HG02588 (cell line): ENCODE measurements around the gene TOPBP1.
"Not testable (repeated sequence)": the region's sequence is repeated elsewhere in the genome, so short reads cannot be mapped to it uniquely, and the experiment has no call there.

ENCODE experiments used
- ATAC-seq: cut with Tn5 transposase; IDR thresholded peaks from one replicate; pipeline ENCODE4 v1.9.1; 2021; ENCODE audit warnings: mild to moderate bottlenecking, moderate library complexity; ENCODE audit not compliant: unreplicated experiment

TOPBP1 gene

DNA sequence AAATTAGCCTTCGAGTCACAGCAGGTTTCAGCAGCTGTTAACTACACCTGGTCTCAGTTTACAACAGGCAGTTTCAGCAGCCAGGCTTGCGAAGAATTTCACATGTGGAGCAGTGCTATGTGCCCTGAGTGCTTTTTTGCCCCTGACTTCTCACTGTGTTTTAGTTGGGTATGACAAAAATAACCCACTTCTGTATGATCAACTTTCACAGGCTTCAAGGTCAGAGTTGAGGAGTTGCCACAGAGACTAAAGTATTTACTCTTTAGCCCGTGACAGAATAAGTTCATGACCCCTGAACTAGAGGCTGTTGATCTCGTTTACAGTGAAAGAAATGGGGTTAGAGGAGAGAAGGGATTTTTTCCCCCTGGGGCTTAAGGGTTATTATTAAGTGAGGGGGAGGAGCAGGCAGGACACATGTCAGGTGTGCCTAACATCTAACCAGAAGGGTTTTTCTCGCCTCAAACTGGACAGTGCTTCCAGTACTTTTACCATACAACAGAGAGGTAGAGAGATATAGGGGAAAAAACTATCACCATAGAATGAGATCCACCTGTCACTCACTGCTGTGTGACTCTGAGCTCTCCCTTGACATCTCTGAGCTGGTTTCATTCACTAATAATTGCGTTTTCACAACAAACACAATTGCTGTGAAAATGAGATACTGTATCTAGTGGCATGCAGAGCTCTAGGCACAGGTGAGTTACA is 14.0 kb upstream of the TOPBP1 start:
- ATAC-seq: no peak

DNA sequence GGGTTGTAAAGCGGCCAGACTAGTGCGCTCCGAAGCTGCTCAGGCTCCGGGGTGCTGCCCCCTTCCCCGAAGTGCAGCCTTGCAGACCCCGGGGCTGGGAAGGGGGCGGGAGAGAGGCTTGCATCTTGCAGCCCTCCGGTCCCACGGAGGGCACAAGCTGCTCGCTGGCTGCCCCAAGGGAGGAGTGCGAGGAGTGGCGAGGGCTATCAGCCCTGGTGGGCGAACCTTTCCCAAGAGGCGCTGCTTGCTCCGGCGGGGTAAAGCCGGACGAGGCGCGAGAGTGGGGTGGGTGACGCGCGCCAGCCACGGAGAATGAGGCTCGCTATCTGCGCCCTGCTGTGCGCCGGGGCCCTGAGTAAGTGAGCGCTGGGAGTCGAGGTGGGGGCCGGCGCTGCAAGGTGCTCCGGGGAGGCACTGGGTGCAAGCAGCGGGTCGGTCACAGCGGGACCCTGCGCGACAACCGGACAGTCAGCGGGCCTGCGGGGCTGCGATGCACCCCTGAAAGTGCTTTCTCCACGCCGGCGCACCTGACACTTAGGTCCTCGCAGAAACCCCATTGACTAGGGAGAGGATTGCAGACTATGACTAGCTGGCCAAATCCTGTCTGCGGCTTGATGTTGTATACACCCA is 12.7 kb upstream of the TOPBP1 start:
- ATAC-seq: no peak

DNA sequence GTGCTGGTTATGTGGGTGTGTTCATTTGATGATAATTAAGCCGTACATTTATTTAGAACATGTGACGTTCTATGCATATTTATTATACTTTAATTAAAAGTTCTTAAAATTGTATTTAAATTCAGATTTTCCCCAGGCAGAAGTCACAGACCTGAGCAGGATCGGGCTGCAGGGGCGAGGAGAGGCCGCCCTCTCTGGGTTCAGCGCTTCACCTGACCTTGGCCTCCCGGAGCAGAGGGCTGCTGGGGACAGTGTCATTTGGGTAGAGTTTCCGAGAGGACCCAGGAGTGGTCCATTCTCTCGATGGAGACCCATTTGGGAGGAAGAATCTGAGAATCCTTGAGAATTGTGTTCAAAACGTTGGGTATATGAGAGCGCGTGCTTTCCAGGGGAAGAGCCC is 12.0 kb upstream of the TOPBP1 start:
- ATAC-seq: no peak

DNA sequence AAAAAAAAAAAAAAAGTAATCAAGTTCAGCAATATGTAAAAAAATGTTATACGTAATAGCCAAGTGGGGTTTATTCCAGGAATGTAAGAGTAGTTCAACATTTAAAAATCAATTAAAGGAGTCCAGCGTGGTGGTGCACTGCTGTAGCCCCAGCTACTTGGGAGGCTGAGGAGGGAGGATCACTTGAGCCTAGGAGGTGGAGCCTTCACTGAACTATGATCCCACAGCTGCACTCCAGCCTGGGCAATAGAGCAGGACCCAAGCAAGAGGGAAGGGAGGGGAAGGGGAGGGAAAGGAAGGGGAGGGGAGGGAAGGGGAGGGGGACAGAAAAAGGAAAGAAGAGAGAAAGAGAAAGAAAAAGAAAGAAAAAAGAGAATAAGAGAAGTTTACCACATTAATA is 10.7 kb upstream of the TOPBP1 start:
- ATAC-seq: no peak

DNA sequence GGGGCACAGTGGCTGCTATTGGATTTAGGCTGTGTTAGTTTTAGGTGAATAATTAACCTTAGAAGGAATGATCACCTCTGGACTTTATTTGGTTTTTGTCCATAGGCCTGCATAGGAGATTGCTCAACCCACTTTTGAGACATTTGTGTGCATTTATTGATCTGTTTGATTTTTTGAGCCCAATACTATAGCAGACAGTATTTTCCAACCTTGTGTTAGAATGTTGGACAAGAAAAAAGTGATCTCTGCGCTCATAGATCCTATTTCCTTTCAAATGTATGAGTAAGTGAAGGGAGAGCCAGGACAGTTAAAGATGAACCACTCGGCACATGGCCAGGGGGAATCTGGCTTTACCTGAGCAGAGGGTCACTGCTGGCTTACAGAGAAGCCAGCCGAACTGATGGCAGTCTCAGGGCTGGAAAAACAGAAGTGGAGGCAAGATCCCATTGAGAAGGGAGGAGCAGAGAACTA is 8.8 kb upstream of the TOPBP1 start:
- no peak for ATAC-seq

DNA sequence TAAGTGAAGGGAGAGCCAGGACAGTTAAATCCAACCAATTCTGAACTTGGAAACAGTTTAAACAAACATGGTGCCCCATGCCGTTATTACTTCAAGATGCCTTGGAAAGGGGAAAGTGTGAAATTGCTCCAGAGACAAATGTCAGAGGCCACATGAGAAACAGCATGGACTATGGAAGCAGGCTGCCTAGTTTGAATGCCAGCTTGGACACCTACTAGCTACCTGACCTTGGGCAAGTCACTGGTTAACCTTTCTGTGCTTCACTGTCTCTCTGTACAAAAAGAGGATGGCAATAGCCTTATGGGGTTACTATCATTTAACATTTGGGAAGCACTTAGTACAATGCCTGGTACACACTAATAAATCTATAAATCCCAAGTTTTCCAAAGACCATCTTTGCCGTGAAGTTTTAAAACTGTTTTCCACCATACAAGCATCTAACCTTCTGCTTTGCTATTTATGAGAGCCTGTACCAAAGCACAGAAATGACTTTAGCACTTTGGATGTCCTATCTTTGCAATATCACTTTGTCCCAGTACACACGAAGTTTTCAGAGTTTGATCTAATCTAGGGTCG is 8.3 kb upstream of the TOPBP1 start:
- ATAC-seq: no peak

DNA sequence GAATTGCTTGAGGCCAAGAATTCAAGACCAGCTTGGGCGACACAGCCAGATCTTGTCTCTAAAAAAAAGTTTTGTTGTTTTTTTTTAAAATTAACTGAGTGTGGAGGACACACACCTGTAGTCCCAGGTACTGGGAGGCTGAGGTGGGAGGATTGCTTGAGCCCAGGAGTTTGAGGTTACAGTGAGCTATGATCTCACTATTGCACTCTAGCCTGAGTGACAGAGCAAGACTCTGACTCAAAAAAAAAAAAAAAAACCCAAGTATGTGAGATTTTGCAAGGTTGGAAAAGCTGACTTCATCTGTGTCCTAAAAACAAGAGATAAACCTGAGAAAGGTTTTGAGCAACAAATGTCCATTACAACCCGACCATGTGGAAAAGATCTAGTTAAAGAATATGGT is 5.4 kb upstream of the TOPBP1 start:
- ATAC-seq: no peak

DNA sequence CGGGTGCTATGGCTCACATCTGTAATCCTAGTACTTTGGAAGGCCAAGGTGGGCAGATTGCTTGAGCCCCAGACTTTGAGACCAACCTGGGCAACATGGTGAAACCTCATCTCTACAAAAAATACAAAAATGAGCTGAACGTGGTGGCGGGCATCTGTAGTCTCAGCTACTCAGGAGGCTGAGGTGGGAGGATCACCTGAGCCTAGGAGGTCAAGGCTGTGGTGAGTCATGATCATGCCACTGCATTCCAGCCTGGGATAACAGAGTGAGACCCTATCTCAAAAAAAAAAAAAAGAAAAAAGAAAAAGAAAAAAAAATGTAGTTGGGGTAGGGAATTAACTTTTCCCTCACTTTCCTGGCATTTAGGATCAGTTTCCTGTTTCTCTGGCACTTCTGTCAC is 3.4 kb upstream of the TOPBP1 start:
- ATAC-seq: not testable (repeated sequence)

DNA sequence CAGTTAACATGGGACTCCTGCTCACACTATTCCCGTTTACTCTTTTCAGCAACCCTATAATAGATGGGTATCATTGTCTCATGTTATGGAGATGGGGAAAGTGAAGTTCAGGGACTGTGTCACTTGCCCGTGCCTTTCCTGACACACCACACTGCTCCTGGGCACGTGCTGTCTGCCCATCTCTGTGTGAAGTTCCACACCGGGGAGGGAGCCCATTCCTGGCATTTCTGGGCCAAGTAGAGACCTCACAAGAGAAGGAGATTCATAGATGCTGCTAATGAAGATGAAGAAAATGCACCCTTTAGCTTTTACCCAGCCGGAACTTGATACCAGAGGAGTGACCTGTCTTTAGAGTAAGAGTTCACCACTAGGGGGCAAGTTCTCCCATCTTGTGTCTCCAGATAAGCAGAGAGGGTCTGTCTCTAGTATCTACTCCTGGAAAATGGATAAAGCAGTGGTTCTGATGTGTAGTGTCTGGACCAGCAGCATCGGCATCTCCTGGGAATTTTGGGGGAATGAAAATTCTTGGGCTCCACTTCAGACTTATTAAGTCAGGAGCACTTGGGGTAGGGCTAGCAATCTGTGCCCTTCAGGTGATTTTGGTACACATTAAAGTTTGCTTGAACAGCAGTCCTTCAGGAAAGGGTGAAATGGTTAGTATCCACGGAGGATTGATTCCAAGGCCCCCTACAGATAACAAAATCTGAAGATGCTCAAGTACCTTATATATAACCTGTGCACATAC is 2.0 kb upstream of the TOPBP1 start:
- ATAC-seq: peak; percentile 43

DNA sequence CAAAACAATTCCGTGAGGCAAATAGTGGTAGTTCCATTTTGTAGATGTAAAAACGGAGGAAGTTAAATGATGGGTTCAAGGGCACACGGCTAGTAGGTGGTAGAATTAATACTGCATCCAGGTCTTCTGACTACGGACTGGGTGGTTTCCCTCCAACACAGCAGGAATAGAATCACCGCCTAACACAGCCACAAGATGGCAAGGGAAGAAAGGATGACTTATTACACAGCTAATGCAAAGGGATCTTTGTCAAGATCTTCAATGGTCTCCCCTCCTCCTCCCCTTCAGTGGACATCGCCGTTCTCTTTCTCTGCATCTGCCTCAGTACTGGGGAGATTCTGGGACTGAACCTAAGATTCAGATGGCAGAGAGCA is 524 bp upstream of the TOPBP1 start:
- ATAC-seq: peak; percentile 43

DNA sequence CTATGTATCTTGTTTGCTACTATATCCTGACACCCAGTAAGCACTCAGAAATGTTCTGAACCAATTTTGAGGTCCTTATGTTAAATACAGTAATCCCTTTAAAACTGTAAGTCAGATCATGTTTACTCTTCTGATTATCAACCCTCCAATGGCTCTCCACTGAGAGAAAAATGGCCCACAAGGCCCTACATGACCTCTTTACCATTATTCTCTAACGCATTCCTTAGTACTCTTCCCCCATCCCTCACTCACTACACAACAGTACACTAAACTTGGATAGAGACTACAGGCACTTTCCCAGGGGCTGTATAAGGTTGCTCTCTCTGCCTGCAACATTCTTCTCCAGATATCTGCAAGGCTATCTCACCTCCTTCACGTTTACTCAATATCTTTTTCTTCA is 1.9 kb downstream of the TOPBP1 start:
- no peak for ATAC-seq

DNA sequence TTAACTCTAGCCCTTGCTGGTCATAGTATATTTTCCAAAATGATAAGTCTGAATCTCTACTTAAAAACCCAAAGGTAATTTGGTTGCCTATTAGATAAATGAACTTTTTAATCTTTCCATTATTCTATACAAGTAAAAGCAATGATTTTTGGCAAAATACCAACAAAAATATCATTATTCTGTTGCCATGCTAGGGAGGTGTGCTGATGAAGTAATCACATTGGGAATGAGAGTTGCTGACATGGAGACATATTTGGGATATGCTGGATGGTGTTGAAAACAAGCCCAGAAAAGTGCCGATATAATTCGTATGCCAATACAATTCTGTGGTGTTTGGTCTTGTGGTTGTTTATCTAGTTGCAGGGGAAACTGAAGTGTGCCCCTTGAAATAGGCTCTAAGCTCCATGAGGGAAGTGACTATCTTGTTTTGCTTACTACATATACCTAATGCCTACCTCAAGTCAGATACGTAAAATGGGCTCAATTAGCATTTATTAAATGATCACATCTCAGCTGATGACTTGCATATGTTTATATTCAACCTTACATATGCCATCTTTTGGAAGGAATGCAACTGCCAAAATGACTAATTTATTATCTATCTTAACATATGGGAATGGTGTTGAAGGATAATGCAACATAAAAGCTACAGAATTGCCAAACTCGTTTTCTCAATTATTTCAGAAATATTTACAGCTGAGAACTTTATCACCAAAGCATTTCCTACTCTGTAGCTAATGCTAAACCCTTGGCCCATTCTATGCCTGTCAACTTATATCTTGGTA is 5.8 kb downstream of the TOPBP1 start:
- ATAC-seq: no peak

DNA sequence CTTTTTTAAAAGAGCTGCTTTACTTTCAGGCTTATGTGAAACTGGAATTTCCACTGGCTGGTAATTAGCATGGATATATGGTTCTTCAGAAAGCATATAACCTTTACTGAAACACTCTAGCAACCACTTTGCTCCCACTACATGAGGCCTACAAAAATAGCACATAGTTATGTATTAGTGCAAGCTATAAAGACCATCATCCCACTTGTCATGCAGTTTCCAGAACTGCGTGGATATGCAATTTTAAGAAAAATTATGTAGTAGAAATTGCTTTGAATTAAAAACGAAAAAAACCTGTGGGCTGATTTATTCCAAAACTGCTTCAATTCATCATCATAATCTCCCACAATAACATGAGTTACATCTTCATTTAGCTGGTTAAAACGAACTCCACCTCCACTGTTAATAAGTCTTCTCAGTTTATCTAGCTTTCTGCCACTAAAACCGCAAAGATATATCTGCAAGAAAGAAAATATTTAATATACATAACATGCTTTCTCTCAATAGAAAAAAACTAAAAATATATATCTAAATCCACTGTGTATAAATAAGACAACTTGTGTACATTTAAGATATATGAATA is 12.2 kb downstream of the TOPBP1 start:
- ATAC-seq: no peak

DNA sequence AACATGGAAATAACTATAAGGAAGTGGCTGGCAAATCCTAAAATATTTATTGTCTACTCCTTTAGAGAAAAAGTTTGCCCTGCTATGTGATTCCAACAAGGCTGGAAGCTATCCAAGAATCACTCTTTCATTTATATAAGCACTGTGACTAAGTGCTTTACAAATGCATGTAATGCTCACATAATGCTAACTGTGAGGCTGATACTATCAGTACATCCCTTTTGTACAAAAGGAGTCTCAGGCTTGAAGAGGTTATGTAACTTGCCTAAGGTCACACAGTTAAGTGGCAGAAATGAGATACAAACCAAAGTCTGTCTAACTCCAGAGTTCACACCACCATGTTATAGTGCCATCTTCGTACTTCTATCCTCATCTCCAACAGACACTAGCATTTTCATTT is 17.0 kb downstream of the TOPBP1 start:
- no peak for ATAC-seq

DNA sequence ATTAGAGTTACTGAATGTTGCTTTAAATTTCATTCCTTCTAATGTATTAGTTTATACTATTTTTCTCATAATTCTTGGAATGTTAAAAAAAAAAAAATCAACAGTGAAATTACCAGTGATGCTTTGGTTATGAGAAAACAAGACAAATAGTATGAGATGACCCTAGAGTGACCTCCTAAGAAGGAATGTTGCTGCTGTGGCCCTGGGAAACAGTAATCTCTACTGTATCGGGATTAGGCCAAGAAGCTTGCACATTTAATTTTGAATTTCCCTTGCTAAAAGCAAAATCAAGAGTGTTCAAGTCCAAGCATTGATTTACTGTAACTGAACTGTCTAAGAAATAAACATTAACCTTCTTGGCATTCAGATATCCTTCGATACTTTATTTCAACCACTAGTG is 18.1 kb downstream of the TOPBP1 start:
- no peak for ATAC-seq

DNA sequence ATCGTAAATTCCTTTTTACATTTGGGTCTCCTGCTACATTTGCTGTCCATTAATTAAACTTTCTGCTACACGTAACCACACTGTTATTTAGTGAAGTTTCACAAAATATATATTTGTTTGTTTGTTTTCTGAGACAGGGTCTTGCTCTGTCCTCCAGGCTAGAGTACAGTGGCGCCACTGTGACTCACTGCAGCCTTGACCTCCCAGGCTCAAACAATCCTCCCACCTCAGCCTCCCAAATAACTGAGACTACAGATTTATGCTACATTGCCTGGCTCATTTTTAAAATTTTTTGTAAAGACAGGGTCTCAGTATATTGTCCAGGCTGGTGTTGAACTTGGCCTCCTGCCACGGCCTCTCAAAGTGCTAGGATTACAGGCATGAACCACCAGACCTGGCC is 20.5 kb downstream of the TOPBP1 start:
- ATAC-seq: no peak

DNA sequence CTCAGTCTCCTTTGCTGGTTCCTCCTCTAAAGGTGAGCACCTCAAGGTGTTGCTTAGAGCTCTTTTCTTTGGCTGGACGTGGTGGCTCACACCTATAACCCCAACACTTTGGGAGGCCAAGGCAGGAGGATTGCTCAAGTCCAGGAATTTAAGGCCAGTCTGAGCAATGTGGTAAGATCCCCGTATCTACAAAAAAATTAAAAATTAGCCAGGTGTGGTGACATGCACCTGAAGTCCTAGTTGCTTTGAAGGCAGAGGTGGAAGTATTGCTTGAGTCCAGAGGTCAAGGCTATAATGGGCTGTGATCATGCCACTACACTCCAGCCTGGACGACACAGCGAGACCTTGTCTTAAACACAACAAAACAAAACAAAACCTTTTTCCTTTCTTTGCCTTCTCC is 28.3 kb downstream of the TOPBP1 start:
- no peak for ATAC-seq

DNA sequence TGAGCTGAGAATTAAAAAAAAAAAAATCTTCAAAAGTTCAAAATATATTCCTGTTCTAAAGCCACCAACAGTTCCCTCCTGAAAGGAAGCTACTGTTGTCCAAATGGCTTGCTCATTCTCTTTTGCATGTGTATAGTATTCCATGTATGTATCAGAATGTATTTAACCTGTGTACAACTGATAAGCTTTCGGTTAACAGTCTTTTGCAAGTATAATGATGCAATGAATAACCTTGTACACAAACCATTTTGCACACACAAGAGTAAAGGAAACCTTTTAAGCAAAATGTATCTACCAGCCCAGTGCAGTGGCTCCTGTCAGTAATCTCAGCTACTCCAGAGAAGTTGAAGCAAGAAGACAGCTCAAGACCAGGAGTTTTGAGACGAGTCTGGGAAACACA is 32.6 kb downstream of the TOPBP1 start:
- no peak for ATAC-seq

DNA sequence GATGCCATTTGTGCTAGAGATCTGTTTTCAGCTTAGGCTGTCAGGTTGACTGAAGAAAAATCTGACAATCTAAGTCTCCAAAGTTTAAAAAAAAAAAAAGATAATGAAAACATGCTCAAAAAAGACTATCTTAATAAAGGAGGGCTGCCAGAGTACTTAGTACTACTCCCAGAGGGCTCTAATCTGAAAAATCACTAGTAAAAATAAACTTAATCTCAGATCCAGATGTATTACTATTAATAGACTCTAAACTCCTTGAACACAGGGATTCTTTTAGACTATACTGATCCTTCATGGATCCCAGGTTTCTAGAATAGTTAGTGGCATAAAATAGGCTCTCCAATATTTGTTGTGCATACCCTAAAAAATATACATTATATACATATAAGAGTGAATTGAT is 34.0 kb downstream of the TOPBP1 start:
- ATAC-seq: no peak

DNA sequence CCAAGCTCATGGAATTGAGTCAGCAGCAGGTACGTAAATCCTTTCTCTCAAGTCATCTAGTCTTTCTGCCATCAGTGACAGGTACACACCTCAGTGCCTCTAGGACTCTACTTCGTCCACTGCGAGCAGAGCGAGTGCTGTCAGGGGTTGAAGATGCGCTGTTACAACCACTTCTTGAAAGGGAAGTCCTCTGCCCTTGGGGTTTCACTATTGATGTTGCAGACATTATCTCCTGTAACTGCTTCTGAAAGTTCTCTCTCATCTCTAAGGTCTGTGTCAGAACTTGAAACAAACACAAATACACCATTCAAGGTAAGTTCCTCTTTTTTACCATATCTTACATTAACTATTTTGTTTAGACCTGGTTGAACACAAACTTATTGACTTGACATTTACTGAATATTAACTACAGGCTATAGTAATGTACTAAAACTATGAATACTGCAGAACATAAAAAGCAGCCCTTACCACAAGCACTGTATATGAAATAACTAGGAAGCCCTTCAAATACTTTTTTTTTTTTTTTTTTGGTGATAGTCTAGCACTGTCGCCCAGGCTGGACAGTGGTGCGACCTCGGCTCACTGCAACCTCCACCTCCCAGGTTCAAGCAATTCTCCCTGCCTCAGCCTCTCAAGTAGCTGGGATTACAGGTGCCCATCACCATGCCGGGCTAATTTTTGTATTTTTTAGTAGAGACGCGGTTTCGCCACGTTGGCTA is 41.5 kb downstream of the TOPBP1 start:
- ATAC-seq: peak; percentile 98
